Cardiac fibroblast (primary cell): Measurements from ENCODE around the gene SEZ6L2.

Experiments
- DNase-seq, 2 donors: peaks; one replicate each; pipeline versions ENCODE4 v3.0.0 to v3.0.0-alpha.2; 2010; ENCODE audit warnings: low read depth in 2 of 2
- H3K4me3 ChIP-seq, 2 donors: replicated peaks in 1 of 2; 1 replicate in 1 of 2; 2 replicates in 1 of 2; pipeline ENCODE4 v1.5.1; 2011; ENCODE audit warnings: low read depth in 2 of 2, low read length in 2 of 2, mild to moderate bottlenecking in 2 of 2, moderate library complexity in 1 of 2
- TF ChIP-seq, protein P1 (sequence below): IDR thresholded peaks from one replicate; pipeline ENCODE4 v1.5.1; 2011; ENCODE audit warnings: low read depth, mild to moderate bottlenecking, low read length, inconsistent platforms

SEZ6L2 gene

DNA sequence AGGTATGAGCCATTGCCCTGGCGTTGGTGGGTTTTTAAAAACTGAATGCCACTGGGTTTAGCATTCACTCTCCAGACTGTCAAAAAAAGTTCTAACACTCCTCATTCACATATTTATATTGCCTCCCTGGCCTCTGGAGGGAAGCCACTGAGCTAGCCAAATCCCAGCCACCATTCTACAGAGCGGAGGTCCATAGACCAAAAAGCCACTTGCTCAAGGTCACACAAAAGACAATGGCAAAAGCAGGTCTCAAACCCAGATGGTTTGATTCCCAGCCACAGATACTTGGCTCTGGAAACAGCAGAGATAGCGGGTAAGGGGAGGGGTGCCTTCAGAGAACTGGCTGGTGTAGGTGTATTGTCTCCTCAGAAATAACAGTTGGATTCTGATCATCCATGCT, 18.3 kb downstream of the SEZ6L2 start:
- TF ChIP-seq, protein P1, sequence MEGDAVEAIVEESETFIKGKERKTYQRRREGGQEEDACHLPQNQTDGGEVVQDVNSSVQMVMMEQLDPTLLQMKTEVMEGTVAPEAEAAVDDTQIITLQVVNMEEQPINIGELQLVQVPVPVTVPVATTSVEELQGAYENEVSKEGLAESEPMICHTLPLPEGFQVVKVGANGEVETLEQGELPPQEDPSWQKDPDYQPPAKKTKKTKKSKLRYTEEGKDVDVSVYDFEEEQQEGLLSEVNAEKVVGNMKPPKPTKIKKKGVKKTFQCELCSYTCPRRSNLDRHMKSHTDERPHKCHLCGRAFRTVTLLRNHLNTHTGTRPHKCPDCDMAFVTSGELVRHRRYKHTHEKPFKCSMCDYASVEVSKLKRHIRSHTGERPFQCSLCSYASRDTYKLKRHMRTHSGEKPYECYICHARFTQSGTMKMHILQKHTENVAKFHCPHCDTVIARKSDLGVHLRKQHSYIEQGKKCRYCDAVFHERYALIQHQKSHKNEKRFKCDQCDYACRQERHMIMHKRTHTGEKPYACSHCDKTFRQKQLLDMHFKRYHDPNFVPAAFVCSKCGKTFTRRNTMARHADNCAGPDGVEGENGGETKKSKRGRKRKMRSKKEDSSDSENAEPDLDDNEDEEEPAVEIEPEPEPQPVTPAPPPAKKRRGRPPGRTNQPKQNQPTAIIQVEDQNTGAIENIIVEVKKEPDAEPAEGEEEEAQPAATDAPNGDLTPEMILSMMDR = no peak
- no peak for DNase-seq

DNA sequence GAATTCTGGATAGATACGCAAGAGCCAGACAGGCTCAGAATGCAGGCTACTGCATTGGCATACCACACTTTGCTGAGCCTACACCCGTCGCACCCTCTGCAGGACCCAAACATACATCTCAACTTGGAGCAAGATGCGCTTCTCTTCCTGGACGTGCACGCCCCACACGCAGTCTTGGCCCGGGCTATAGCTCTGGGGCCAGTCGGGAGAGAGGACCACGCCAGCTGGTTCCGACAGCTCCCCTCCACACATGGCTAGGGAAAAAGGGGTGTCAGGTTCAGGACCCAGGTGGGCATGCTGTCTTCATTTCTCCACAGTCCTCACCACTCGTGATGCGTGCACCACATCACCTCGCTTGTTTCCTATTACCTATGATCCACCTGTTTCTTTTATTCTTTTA, 21.2 kb downstream of the SEZ6L2 start:
- TF ChIP-seq, protein P1 = no peak
- H3K4me3 ChIP-seq = no peak overlapping the region
- DNase-seq = no peak

More for the DNA sequence above, 18.3 kb downstream of the SEZ6L2 start:
- no peak overlapping the region for H3K4me3 ChIP-seq

DNA sequence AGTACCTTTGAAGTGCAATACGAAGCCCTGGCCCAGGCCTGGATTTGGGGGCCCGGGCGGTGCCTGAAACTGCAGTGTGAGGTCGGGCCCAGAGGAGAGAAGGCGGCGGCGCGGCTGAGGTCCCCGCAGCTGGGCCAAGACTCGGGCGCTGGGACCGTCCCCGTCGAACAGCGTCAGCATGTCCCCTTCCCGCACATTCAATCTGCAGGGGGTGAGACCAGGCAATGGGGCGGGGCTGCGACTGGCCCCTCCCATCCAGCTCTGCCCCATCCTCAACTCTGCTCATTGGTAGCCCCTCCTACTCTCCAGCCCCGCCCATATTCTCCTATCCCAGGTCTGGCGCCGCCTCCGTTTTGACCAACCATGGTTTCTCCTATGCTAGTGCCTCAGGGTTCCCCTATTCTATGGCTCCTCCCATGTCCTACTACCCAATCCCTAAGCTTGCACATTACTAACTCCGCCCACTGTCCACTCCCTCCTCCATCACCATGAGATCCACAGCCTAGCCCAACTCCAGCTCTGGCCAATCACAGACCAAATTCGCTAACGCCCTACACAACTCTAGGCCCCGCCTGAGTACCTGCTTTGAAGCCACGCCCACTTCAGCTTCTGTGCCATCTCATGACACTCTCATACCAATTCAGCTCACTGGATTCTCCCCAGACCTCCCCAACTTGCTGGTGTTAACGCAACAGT, 21.9 kb downstream of the SEZ6L2 start:
- peak; percentile 32 to 35 for DNase-seq
- TF ChIP-seq, protein P1 = no peak
- H3K4me3 ChIP-seq = no peak overlapping the region

DNA sequence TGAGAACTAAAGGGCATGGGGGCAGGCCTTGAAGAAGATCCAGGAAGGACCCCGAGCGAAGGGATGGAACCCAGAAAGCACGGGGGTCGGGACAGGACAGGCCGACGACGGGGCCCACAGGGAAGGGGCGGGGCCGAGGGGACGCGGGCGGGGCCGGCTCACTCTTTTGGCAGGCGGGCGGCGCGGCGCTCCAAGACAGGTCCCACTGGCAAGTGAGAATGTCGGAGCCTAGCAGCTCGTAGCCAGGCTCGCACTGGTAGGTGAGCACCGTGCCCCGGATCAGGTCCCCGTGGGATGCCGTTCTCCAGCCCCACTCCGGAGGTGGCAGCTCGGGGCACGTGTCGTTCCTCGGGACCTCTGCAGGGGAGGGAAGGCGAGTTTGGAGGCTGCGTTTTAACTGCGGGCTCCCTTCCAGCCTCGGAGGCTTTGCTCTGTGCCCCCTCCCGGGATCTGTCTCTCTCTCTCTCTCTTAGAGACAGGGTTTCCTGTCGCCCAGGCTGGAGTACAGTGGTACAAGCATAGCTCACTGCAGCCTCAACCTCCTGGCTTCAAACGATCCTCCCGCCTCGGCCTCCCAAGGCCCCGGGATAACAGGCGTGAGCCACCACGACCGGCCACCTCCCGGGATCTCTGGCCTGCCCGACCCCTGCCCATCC, 22.6 kb downstream of the SEZ6L2 start:
- no peak for DNase-seq
- peak overlapping the region; percentile 18 to 22 for H3K4me3 ChIP-seq
- TF ChIP-seq, protein P1 = no peak

DNA sequence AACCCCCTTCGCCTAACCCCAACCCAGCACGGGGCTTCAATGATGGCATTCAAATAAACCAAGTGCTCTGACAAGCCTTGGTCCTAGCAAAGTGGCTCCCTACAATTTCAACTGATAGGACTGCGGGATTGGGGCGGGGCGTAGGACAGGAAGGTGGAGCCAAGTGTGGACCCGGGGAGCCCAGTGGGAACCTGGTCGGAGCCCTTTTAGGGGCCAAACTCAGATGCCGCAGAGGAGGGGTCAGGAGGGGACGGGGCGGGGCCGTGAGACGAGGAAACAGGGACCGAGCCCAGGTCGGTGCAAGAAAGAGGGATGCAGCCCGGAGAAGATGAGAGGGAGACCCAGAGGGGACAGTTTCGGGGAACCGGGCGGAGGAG, 23.1 kb downstream of the SEZ6L2 start:
- TF ChIP-seq, protein P1 = no peak
- DNase-seq = no peak
- H3K4me3 ChIP-seq = peak overlapping the region; percentile 18 to 22

DNA sequence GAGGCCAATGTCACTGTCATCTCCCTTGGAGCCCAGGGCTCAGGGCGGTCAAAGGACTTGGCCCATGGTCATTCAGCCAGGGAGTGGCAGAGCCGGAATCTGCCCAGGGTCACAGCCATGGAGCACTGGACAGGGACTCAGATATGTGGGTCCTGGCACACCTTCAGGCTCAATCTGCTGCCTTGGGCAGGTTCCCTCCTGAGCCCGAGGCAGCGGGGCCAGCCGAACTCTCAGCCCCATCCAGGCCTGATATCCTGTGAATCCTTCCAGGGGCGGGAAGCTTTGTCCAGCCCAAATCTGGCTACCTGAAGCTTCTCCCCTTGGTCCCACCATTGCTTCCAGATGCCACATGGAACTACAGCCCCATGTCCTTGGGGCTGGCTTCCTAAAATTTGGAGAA, 24.1 kb downstream of the SEZ6L2 start:
- TF ChIP-seq, protein P1 = no peak
- no peak for DNase-seq
- H3K4me3 ChIP-seq = no peak overlapping the region
